ENCODE results near the gene UBE2H. TPM values are rescaled to one million over a fixed set of nuclear protein-coding genes. Genes with fewer than 3 reads are reported as not detected.

Gene UBE2H
- total RNA-seq, 3 donors from 2014 or later, result 9.1 to 11.8 (median 11.5) TPM

DNA sequence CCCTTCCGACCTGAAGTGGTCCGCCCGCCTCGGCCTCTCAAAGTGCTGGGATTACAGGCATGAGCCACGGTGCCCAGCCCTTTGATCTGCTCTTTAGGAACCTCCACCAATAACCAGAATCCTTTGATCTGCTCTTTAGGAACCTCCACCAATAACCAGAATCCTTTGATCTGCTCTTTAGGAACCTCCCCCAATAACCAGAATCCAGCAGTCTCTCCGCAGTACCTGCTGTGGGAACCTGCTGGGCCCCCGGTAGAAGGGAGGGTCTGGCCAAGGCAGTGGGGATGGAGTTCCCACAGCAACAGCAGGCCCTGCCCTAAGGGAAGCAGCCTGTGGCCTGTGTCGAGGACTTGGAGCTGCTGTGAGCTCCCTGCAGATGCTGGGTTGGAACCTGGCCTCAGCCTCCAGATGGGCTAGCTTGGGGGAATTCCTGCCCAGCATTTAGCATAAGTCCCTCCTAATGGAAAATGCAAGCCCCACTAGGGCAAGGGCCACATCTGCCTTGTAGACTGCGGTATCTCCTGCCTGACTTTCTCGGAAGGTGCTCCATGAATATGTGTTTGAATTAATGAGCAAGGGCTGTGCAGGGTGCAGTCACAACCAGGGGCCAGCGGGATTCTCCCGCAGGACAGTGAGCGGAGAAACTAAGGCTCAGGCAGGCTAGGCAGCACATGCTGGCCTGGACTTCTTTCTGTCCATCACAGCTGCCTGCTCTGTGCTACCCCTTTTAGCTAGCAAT lies 165.8 kb downstream of the UBE2H start:
- Mint-ChIP-seq H3K27me3 (ENCODE audit: low read depth) (peaks cover 71% of the 10 kb centered on the region), H3K9me3 (no peaks in the 10 kb centered on the region), H3K36me3 (ENCODE audit: insufficient read depth) (no peaks in the 10 kb centered on the region), H3K4me1 (ENCODE audit: low read depth) (peaks cover 34% of the 10 kb centered on the region), H3K4me3 (no peak overlapping the region)
- ATAC-seq (no peak), DNase-seq (no peak)

GRCh38 chr7:129785685-129786514 lies 166.9 kb downstream of the UBE2H start:
- no peaks in the 10 kb centered on the region for H3K9me3 Mint-ChIP-seq
- ATAC-seq, result peak; percentile 22 to 25
- H3K27me3 Mint-ChIP-seq (ENCODE audit: low read depth), result peaks cover 76% of the 10 kb centered on the region
- H3K4me1 Mint-ChIP-seq (ENCODE audit: low read depth), result peaks cover 40% of the 10 kb centered on the region
- no peaks in the 10 kb centered on the region for H3K36me3 Mint-ChIP-seq (ENCODE audit: insufficient read depth)
- H3K4me3 Mint-ChIP-seq, result peak overlapping the region; percentile 57
- DNase-seq, result no peak

DNA sequence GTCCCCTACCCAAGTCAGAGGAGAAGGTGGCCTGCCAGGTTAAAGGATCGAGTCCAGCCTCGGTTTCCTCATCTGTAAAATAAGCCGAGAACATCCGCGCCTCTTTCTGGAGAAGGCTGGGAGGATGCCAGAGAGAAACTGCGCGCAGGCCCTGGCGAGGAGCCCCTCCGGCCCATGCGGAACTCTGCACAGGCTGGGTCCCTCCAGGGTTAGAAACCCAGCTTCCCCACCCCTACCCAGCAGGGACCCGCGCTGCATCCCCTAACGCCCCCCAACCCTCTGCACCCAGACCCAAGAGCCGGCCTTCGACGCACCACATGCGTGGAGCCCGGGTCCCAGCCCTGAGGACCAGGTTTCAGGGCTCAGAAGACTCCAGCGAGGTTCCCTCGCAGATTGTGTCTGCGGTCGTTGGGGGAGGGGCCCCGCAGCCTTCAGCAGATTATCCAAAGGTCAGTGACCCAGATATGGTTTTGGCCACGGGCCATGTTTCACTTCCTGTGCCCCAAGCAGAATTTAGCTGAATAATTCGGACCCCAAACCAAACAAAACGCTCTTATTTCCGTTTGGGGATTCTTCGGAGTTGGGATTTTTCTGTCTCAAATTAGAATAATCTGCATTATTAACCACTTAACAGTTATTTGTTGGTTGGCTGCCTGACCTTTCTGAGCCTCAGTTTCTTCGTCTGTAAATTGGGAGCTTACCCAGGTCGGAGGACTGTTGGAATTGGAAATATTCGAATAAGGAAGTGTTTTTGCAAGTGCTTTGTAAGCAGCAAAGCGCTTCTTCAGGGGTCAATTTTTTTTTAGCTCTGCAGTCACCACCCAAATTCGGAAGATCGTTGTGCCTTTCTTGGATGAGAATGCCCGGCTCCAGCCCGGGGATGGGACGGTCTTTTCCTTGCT lies 167.7 kb downstream of the UBE2H start:
- Mint-ChIP-seq H3K27me3 (ENCODE audit: low read depth) (peaks cover 72% of the 10 kb centered on the region), H3K4me1 (ENCODE audit: low read depth) (peaks cover 41% of the 10 kb centered on the region), H3K4me3 (peak overlapping the region; percentile 57), H3K36me3 (ENCODE audit: insufficient read depth) (no peaks in the 10 kb centered on the region), H3K9me3 (no peaks in the 10 kb centered on the region)
- ATAC-seq, result no peak
- no peak for DNase-seq

DNA sequence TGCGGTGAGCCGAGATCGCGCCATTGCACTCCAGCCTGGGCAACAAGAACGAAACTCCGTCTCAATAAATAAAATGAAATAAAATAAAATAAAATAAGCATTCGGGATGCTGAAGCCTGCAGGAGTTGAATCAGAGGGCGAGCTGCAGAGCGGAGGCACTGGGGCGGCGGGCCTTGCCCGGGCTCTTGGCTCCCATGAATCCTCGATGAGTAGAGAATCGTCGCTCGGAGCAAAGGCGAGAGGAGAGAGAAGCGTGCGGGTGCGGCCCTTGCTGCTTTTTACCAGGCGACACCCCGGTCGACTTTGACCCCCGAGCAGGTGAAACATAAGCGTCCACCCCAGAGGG lies 168.3 kb downstream of the UBE2H start:
- DNase-seq, result no peak
- no peak for ATAC-seq
- Mint-ChIP-seq H3K4me3 (no peak overlapping the region), H3K27me3 (ENCODE audit: low read depth) (peaks cover 70% of the 10 kb centered on the region), H3K9me3 (no peaks in the 10 kb centered on the region), H3K4me1 (ENCODE audit: low read depth) (peaks cover 41% of the 10 kb centered on the region), H3K36me3 (ENCODE audit: insufficient read depth) (no peaks in the 10 kb centered on the region)

DNA sequence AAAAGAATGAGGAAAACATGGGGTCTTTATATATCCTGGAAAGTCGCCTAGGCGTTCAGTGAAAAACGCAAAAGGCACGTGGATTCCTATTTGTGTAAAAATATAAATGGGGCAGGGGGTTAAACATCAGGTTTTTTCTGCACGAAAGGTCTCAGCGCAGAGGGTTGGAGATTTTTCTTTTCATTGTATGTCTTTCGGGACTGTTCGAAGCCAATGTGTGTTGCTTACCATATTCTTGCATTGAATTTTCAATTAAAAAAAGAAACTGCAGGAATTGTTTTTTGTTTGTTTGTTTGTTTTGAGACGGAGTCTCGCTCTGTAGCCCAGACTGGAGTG lies 169.2 kb downstream of the UBE2H start:
- Mint-ChIP-seq H3K9me3 (no peaks in the 10 kb centered on the region), H3K4me1 (ENCODE audit: low read depth) (peaks cover 41% of the 10 kb centered on the region), H3K27me3 (ENCODE audit: low read depth) (peaks cover 68% of the 10 kb centered on the region), H3K36me3 (ENCODE audit: insufficient read depth) (no peaks in the 10 kb centered on the region), H3K4me3 (no peak overlapping the region)
- no peak for DNase-seq
- no peak for ATAC-seq

GRCh38 chr7:129782818-129783583 lies 169.8 kb downstream of the UBE2H start:
- peak overlapping the region; percentile 58 for H3K4me3 Mint-ChIP-seq
- no peaks in the 10 kb centered on the region for H3K36me3 Mint-ChIP-seq (ENCODE audit: insufficient read depth)
- H3K27me3 Mint-ChIP-seq (ENCODE audit: low read depth), result peaks cover 73% of the 10 kb centered on the region
- H3K9me3 Mint-ChIP-seq, result no peaks in the 10 kb centered on the region
- no peak for ATAC-seq
- peaks cover 44% of the 10 kb centered on the region for H3K4me1 Mint-ChIP-seq (ENCODE audit: low read depth)
- no peak for DNase-seq

DNA sequence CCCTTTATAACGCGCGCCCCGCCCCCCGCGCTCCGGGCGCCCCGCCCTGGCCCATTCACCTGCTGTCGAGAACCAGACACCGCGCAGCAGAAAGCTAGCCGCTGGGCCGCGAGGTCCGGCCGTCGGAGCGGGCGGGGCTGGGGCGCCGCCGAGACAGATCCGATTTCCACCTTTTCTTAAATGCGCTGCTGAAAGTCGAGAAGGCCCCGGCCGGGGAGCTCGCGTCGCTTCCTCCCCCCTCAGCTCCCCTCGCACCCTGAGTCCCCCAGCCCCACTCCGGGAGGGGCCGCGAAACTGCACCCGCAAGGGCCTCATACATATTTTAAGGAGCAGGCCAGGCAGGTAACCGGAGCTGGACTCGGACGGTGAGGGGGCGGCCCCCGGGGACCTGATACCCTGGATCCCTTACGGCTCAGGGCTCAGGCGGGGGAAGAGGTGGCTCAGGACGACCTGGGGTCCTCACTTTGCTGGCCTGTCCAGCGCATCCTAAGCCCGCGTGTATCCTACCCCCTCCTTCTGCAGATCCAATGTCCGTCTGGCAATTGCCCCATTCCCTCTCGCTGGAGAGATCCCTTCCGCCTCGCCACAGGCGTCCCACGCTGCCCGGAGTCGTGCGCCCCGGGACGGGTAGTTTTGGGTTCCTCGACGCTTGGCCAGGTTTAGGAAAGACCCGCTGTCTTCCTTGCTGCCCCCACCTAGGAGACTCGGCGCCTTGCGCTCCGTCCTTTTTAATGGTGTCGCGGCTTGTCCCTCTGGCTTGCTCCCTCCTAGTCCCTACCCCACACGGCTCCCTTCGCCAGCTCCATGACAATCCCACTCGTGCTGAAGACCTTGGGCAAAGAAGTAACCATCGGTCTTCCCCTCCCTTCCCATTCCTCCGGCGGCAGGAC lies 170.6 kb downstream of the UBE2H start:
- peaks cover 44% of the 10 kb centered on the region for H3K4me1 Mint-ChIP-seq (ENCODE audit: low read depth)
- DNase-seq (no peak), ATAC-seq (no peak)
- H3K9me3 Mint-ChIP-seq, result no peaks in the 10 kb centered on the region
- H3K4me3 Mint-ChIP-seq, result peak overlapping the region; percentile 58
- peaks cover 73% of the 10 kb centered on the region for H3K27me3 Mint-ChIP-seq (ENCODE audit: low read depth)
- no peaks in the 10 kb centered on the region for H3K36me3 Mint-ChIP-seq (ENCODE audit: insufficient read depth)

- DNase-seq (no peak), ATAC-seq (no peak)
- Mint-ChIP-seq H3K4me1 (ENCODE audit: low read depth) (peaks cover 40% of the 10 kb centered on the region), H3K36me3 (ENCODE audit: insufficient read depth) (no peaks in the 10 kb centered on the region), H3K9me3 (no peaks in the 10 kb centered on the region), H3K27me3 (ENCODE audit: low read depth) (peaks cover 67% of the 10 kb centered on the region), H3K4me3 (peak overlapping the region; percentile 74)
These were observed 171.5 kb downstream of the UBE2H start for GRCh38 chr7:129780974-129781927.

Other genes starting within 250 kb of the UBE2H start
- 10 to 100 TPM; 24.4 to 27.1 (median 26.8) TPM for gene ZC3HC1, start 98.4 kb upstream of the UBE2H start, total RNA-seq
- 10 to 100 TPM; 13.1 to 15.4 (median 14.9) TPM for gene KLHDC10, start 117.6 kb upstream of the UBE2H start, total RNA-seq